Uterus (tissue), 4 donors: ENCODE data around the gene GMDS. TPM values are rescaled to one million over a fixed set of nuclear protein-coding genes. Genes with fewer than 3 reads are reported as not detected.

Experiments
- DNase-seq, 2 donors: peaks; one replicate each; pipeline ENCODE4 v3.0.0-alpha.2; 2019 to 2020
- H3K27ac ChIP-seq, 2 donors: fragments of 200-600 bp; sonication (generic); 1 replicate in 1 of 2; 2 replicates in 1 of 2; pipeline ENCODE4 v1.5.1; 2016 to 2018
- H3K27me3 ChIP-seq, 2 donors: fragments of 200-600 bp; sonication (generic); one replicate each; pipeline ENCODE4 v1.5.1; 2018 to 2019; ENCODE audit warnings: control low read depth in 1 of 2
- H3K36me3 ChIP-seq, 2 donors: fragments of 200-600 bp; sonication (generic); one replicate each; pipeline ENCODE4 v1.5.1; 2019; ENCODE audit warnings: control low read depth in 1 of 2
- H3K4me1 ChIP-seq, 2 donors: fragments of 200-600 bp; sonication (generic); one replicate each; pipeline ENCODE4 v1.5.1; 2018 to 2019; ENCODE audit warnings: control low read depth in 1 of 2
- H3K4me3 ChIP-seq, 2 donors: fragments of 200-600 bp; sonication (generic); 1 replicate in 1 of 2; 2 replicates in 1 of 2; pipeline ENCODE4 v1.5.1; 2018 to 2019; ENCODE audit warnings: mild to moderate bottlenecking in 1 of 2
- H3K9me3 ChIP-seq, 2 donors: fragments of 200-600 bp; sonication (generic); one replicate each; pipeline ENCODE4 v1.5.1; 2019; ENCODE audit warnings: control low read depth in 1 of 2
- POLR2A ChIP-seq, 2 donors: fragments of 450-650 bp; IDR thresholded peaks; one replicate each; pipeline ENCODE4 v1.6.1; 2016; ENCODE audit warnings: antibody characterized with exemption in 2 of 2, mild to moderate bottlenecking in 1 of 2, moderate library complexity in 1 of 2
- intact Hi-C: fragments of 100-400 bp; cut with DNase I; formaldehyde crosslinking; loops from one replicate; pipeline ENCODE4 v1.15.1; 2023; ENCODE audit warnings: low total_unique reads
- total RNA-seq, 4 donors: library from RNA; depleted of rRNA in 3 of 4; stranded (reverse); fragments of >200 nt in 3 of 4; gene quantifications; one replicate each; pipeline versions ENCODE4 v1.1.0 to v1.2.4, GENCODE V29; 2014 to 2023
- TF ChIP-seq, protein P1 (sequence below), 4 experiments: fragments of 200-600 bp in 2 of 4; fragments of 450-650 bp in 2 of 4; sonication (generic) in 2 of 4; IDR thresholded peaks; one replicate each; pipeline ENCODE4 v1.5.1; 2016 to 2019; ENCODE audit warnings: antibody characterized with exemption in 4 of 4, mild to moderate bottlenecking in 2 of 4, moderate library complexity in 1 of 4
- donor health status: DM: yes; HTN: yes; CAD: no.

Gene GMDS
- total RNA-seq, 4 donors from 2014 or later: 5.3 to 17.4 (median 12.9) TPM

DNA sequence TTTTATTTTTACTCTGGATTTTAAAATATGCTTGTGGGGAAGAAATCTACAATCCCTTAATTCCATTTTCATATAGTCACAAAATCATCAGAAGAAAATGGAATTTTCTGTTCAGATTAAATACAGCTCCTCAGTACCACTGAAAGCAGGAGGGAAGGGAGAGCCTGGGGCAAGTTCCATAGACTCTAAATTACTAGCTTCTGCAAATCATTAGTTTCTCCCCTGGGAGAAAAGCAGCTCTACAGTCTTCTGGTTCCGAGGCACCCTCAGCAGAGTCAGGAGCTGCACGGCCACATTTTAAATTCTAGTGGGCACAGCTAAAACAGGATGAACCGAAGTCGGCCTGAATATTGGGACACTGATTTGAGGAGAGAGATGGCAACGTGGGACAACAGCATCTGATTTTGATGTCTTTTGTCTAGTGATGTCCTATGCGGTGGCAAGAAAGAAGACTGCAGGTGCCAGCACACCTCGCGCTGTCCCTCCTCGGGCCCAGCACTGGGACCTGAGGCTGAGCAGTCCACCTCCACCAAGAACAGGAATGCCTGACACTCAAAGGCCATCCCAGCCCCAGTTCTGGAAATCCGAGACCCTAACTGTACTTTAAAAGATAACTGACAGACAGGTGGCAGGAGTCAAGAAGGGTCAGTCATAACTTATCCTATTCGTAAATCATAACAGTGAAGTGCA, 545.0 kb downstream of the GMDS start:
- TF ChIP-seq POLR2A (IDR thresholded peaks at IDR 0.05): no peak
- TF ChIP-seq, protein P1, sequence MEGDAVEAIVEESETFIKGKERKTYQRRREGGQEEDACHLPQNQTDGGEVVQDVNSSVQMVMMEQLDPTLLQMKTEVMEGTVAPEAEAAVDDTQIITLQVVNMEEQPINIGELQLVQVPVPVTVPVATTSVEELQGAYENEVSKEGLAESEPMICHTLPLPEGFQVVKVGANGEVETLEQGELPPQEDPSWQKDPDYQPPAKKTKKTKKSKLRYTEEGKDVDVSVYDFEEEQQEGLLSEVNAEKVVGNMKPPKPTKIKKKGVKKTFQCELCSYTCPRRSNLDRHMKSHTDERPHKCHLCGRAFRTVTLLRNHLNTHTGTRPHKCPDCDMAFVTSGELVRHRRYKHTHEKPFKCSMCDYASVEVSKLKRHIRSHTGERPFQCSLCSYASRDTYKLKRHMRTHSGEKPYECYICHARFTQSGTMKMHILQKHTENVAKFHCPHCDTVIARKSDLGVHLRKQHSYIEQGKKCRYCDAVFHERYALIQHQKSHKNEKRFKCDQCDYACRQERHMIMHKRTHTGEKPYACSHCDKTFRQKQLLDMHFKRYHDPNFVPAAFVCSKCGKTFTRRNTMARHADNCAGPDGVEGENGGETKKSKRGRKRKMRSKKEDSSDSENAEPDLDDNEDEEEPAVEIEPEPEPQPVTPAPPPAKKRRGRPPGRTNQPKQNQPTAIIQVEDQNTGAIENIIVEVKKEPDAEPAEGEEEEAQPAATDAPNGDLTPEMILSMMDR (IDR thresholded peaks at IDR 0.05): no peak
- no peak overlapping the region for H3K27ac ChIP-seq
- H3K27me3 ChIP-seq: no peaks in the 10 kb centered on the region
- H3K9me3 ChIP-seq: no peaks in the 10 kb centered on the region
- H3K4me3 ChIP-seq: no peak overlapping the region
- no peaks in the 10 kb centered on the region for H3K36me3 ChIP-seq
- no peaks in the 10 kb centered on the region for H3K4me1 ChIP-seq
- intact Hi-C loops: no loop called here
- DNase-seq: no peak

DNA sequence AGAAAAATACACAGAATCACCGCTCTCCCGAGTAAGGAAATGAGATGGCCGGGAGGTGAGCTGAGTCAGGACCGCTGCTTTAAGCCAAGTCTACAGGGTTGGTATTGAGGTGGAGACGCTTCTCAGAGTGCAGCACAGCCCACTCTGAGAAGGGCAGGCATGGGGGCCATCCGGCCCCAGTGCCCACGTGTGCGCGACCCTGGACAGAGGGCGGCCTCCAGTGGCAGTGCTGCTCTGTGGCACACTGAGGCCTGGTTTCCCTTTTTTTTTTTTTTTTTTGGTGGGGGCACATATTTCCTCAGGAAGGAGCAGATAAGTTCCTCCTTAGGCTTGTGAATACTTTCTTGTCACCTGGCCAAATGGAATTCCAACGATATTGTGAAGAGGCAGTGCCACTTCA, 546.9 kb downstream of the GMDS start:
- DNase-seq: no peak
- Histone ChIP-seq H3K27me3 (no peaks in the 10 kb centered on the region), H3K9me3 (no peaks in the 10 kb centered on the region), H3K4me1 (no peaks in the 10 kb centered on the region), H3K27ac (no peak overlapping the region), H3K4me3 (no peak overlapping the region), H3K36me3 (no peaks in the 10 kb centered on the region)
- TF ChIP-seq, protein P1 (IDR thresholded peaks at IDR 0.05): no peak
- no peak for TF ChIP-seq POLR2A (IDR thresholded peaks at IDR 0.05)
- intact Hi-C loops: no loop called here

DNA sequence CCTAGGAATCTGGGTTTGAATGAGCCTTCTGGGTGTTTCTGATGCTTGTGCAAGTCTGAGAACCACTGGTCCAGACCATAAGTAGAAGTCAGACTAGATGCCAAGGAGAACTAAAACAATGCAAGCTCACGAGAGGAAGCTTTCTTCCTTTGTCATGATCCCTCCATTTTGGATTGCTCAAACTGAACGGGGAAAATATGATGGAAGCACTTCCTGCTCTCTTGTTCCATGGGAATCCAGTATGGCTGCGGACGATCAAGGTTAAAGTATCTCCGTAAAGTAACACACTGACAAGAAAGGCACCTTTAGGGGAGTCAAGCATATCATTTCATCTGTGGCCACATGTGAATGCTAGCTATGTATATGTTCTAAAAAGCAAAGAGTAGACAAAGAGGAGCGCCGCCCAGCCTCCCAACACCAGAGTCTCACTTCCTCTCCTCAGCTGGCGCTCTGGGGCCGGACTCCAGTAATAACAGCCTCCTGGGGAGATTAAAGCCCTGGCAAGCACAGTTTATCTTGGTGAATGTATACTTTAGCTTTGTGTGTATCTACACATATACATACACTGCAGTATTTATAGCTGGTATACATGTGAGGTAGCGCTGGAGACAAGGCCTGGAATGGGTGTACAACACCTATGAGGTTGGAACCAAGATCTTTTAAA, 547.6 kb downstream of the GMDS start:
- no peaks in the 10 kb centered on the region for H3K4me1 ChIP-seq
- no peak for DNase-seq
- no peak overlapping the region for H3K4me3 ChIP-seq
- no peaks in the 10 kb centered on the region for H3K27me3 ChIP-seq
- H3K9me3 ChIP-seq: no peaks in the 10 kb centered on the region
- no peaks in the 10 kb centered on the region for H3K36me3 ChIP-seq
- H3K27ac ChIP-seq: no peak overlapping the region
- TF ChIP-seq POLR2A (IDR thresholded peaks at IDR 0.05): no peak
- TF ChIP-seq, protein P1 (IDR thresholded peaks at IDR 0.05): no peak
- intact Hi-C loops: no loop called here

GRCh38 chr6:1696463-1696850, 548.9 kb downstream of the GMDS start:
- TF ChIP-seq POLR2A (IDR thresholded peaks at IDR 0.05): no peak
- TF ChIP-seq, protein P1 (IDR thresholded peaks at IDR 0.05): no peak
- Histone ChIP-seq H3K27me3 (no peaks in the 10 kb centered on the region), H3K4me3 (no peak overlapping the region), H3K36me3 (no peaks in the 10 kb centered on the region), H3K27ac (no peak overlapping the region), H3K4me1 (no peaks in the 10 kb centered on the region), H3K9me3 (no peaks in the 10 kb centered on the region)
- intact Hi-C loops: no loop called here
- no peak for DNase-seq
